Measurements from ENCODE around the gene THBD.

THBD gene

GRCh38 chr20:23072892-23073586 lies 23.6 kb upstream of the THBD start:
- H3K4me3 ChIP-seq (replicated peaks; ENCODE audit: insufficient read depth, low read length), result no peak overlapping the region
- no peak for DNase-seq (ENCODE audit: low read depth in 1 of 2, low spot score in 1 of 2)
- no peak overlapping the region for H3K27ac ChIP-seq (replicated peaks)
- H3K27me3 ChIP-seq (ENCODE audit: insufficient read depth, poor library complexity, severe bottlenecking), result no peaks in the 10 kb centered on the region
- TF ChIP-seq REST (IDR thresholded peaks at IDR 0.05; ENCODE audit: insufficient replicate concordance, low read depth) (no peak), SPI1 (IDR thresholded peaks at IDR 0.05; ENCODE audit: borderline replicate concordance, low read depth) (no peak), GABPA (IDR thresholded peaks at IDR 0.05; ENCODE audit: low read depth) (no peak), CTCF (IDR thresholded peaks at IDR 0.05; ENCODE audit: insufficient read depth, low read length) (no peak), POLR2AphosphoS5 (IDR thresholded peaks at IDR 0.05; ENCODE audit: low read depth) (no peak)

- no peak for DNase-seq (ENCODE audit: low read depth in 1 of 2, low spot score in 1 of 2)
- Histone ChIP-seq H3K27ac (replicated peaks) (no peak overlapping the region), H3K27me3 (ENCODE audit: insufficient read depth, poor library complexity, severe bottlenecking) (no peaks in the 10 kb centered on the region), H3K4me3 (replicated peaks; ENCODE audit: insufficient read depth, low read length) (no peak overlapping the region)
- TF ChIP-seq REST (IDR thresholded peaks at IDR 0.05; ENCODE audit: insufficient replicate concordance, low read depth) (no peak), SPI1 (IDR thresholded peaks at IDR 0.05; ENCODE audit: borderline replicate concordance, low read depth) (no peak), GABPA (IDR thresholded peaks at IDR 0.05; ENCODE audit: low read depth) (no peak), POLR2AphosphoS5 (IDR thresholded peaks at IDR 0.05; ENCODE audit: low read depth) (no peak), CTCF (IDR thresholded peaks at IDR 0.05; ENCODE audit: insufficient read depth, low read length) (no peak)
Observed at GRCh38 chr20:23071996-23072395, 22.5 kb upstream of the THBD start.

GRCh38 chr20:23071398-23071797 lies 21.9 kb upstream of the THBD start:
- no peak for DNase-seq (ENCODE audit: low read depth in 1 of 2, low spot score in 1 of 2)

More at GRCh38 chr20:23071398-23071797, 21.9 kb upstream of the THBD start:
- H3K4me3 ChIP-seq (replicated peaks; ENCODE audit: insufficient read depth, low read length), result no peak overlapping the region
- no peaks in the 10 kb centered on the region for H3K27me3 ChIP-seq (ENCODE audit: insufficient read depth, poor library complexity, severe bottlenecking)
- no peak overlapping the region for H3K27ac ChIP-seq (replicated peaks)
- TF ChIP-seq SPI1 (IDR thresholded peaks at IDR 0.05; ENCODE audit: borderline replicate concordance, low read depth) (no peak), GABPA (IDR thresholded peaks at IDR 0.05; ENCODE audit: low read depth) (no peak), POLR2AphosphoS5 (IDR thresholded peaks at IDR 0.05; ENCODE audit: low read depth) (no peak), REST (IDR thresholded peaks at IDR 0.05; ENCODE audit: insufficient replicate concordance, low read depth) (no peak), CTCF (IDR thresholded peaks at IDR 0.05; ENCODE audit: insufficient read depth, low read length) (no peak)

Data from HL-60 (cell line).